Measurements from ENCODE around the gene NINJ2.

DNA sequence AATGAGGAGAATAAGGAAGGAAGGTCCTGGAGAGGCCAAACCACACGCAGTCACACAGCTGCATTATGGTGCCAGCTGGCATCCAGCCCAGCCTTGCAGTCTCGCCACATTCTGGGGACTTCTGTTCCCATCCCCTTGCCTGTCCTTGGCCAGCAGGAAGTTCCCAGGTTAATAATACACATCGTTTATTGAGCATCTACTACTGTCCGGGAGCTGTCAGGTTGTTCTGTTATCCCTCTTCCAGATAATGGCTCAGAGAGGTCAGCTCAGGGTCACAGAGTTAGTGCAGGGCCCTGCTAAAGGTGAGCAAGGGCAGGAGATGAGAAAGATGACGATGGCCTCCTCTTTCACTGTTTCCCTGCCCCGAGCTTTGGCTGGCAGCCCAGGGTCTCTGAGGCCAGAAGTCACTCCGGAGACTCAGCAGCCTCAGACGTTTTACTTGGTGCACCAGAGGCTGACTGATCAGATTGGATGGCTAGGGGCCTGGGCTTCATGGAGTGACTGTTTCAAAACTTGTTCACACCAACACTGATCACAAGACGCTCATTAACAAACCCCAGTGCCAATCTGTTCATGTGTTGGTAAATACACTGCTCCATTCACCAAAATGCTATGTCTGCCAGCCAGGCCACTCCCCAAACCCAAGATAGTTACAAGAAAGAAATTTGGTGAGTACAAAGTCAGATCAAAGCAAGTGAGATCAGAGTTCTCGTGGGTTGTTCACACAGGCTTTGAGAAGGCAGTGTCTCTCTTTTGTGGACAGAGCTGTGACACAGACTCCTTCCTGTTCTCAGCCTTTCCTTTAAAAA is 124.3 kb downstream of the NINJ2 start:
- TF ChIP-seq POLR2A (IDR thresholded peaks at IDR 0.05): no peak
- TF ChIP-seq, protein P1, sequence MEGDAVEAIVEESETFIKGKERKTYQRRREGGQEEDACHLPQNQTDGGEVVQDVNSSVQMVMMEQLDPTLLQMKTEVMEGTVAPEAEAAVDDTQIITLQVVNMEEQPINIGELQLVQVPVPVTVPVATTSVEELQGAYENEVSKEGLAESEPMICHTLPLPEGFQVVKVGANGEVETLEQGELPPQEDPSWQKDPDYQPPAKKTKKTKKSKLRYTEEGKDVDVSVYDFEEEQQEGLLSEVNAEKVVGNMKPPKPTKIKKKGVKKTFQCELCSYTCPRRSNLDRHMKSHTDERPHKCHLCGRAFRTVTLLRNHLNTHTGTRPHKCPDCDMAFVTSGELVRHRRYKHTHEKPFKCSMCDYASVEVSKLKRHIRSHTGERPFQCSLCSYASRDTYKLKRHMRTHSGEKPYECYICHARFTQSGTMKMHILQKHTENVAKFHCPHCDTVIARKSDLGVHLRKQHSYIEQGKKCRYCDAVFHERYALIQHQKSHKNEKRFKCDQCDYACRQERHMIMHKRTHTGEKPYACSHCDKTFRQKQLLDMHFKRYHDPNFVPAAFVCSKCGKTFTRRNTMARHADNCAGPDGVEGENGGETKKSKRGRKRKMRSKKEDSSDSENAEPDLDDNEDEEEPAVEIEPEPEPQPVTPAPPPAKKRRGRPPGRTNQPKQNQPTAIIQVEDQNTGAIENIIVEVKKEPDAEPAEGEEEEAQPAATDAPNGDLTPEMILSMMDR (IDR thresholded peaks at IDR 0.05 in 8 of 11, conservative IDR thresholded peaks at IDR 0.05 in 3 of 11): no peak
